Parathyroid adenoma (tissue), 2 donors: ENCODE data around the gene CATSPER4.

Experiments
- H2AFZ ChIP-seq: fragments of 300-600 bp; sonication (generic); one replicate; pipeline ENCODE4 v1.7.0; 2017; ENCODE audit warnings: antibody characterized with exemption, mild to moderate bottlenecking
- H3K27ac ChIP-seq: fragments of 300-600 bp; sonication (generic); one replicate; pipeline ENCODE4 v1.7.0; 2017
- H3K27me3 ChIP-seq: fragments of 300-600 bp; sonication (generic); one replicate; pipeline ENCODE4 v1.7.0; 2017; ENCODE audit warnings: low read length; ENCODE audit not compliant: control insufficient read depth, insufficient read depth
- H3K36me3 ChIP-seq: fragments of 300-600 bp; sonication (generic); one replicate; pipeline ENCODE4 v1.7.0; 2017; ENCODE audit warnings: low read length; ENCODE audit not compliant: control insufficient read depth, insufficient read depth
- H3K4me1 ChIP-seq: fragments of 300-600 bp; sonication (generic); one replicate; pipeline ENCODE4 v1.7.0; 2017; ENCODE audit warnings: control low read depth
- H3K4me2 ChIP-seq: fragments of 300-600 bp; sonication (generic); one replicate; pipeline ENCODE4 v1.7.0; 2017; ENCODE audit warnings: low read length
- H3K4me3 ChIP-seq: fragments of 300-600 bp; sonication (generic); one replicate; pipeline ENCODE4 v1.7.0; 2017; ENCODE audit warnings: low read depth, low read length
- H3K79me2 ChIP-seq: fragments of 300-600 bp; sonication (generic); one replicate; pipeline ENCODE4 v1.7.0; 2017; ENCODE audit warnings: control low read depth
- H3K9ac ChIP-seq: fragments of 300-600 bp; sonication (generic); one replicate; pipeline ENCODE4 v1.7.0; 2017; ENCODE audit warnings: mild to moderate bottlenecking
- H3K9me3 ChIP-seq: fragments of 300-600 bp; sonication (generic); one replicate; pipeline ENCODE4 v1.7.0; 2017; ENCODE audit warnings: low read length; ENCODE audit not compliant: control insufficient read depth
- CTCF ChIP-seq: fragments of 300-600 bp; sonication (generic); IDR thresholded peaks from one replicate; pipeline ENCODE4 v1.7.0; 2017; ENCODE audit warnings: antibody characterized with exemption, mild to moderate bottlenecking
- donor health status: primary hyperparathyroidism.

CATSPER4 gene

DNA sequence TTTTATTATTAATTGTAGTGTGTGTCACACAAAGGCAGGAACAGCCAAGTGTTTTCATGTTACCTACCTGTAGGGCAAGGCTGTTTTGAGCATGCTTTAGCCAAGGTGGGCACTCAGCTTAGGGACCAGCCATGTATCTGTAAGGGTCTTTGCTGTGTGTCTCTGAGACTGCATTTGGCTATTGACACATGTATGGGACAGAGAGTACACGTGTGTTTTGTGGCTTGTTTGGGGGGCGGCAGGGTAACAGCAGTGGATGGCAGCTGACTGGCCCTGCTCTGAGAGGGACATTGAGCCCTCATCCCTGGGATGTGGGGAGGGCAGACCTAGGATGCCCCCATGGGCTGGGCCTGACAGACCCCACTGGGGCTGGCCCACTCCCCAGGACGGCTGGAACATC lies 6.9 kb downstream of the CATSPER4 start:
- Histone ChIP-seq H3K9ac (no peak overlapping the region), H3K36me3 (no peaks in the 10 kb centered on the region), H2AFZ (no peak overlapping the region), H3K27ac (no peak overlapping the region), H3K79me2 (no peaks in the 10 kb centered on the region), H3K27me3 (no peaks in the 10 kb centered on the region), H3K4me3 (no peak overlapping the region), H3K4me2 (no peak overlapping the region), H3K4me1 (peaks cover 3% of the 10 kb centered on the region), H3K9me3 (no peaks in the 10 kb centered on the region)
- TF ChIP-seq CTCF: no peak

DNA sequence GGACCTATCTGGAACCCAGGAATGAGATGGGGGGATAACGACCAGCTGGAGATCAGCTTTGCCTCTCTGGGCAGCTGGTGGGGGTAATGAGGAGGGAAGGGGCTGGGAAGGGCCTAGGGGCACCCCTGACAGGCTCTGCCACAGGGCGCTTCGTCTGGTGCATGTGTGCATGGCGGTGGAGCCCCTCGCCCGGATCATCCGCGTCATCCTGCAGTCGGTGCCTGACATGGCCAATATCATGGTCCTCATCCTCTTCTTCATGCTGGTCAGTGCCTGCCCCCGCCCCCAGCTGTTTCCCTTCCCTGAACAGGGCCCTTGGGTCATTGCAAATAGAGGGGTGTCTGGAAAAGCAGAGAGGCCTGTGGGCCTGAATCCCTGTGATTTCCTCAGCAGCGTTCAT lies 7.4 kb downstream of the CATSPER4 start:
- Histone ChIP-seq H3K4me1 (peaks cover 3% of the 10 kb centered on the region), H3K4me2 (no peak overlapping the region), H2AFZ (no peak overlapping the region), H3K9ac (no peak overlapping the region), H3K36me3 (no peaks in the 10 kb centered on the region), H3K27me3 (no peaks in the 10 kb centered on the region), H3K79me2 (no peaks in the 10 kb centered on the region), H3K27ac (no peak overlapping the region), H3K9me3 (no peaks in the 10 kb centered on the region), H3K4me3 (no peak overlapping the region)
- TF ChIP-seq CTCF: no peak

GRCh38 chr1:26200413-26200812 lies 10.0 kb downstream of the CATSPER4 start:
- Histone ChIP-seq H3K9ac (no peak overlapping the region), H3K4me2 (no peak overlapping the region), H3K9me3 (no peaks in the 10 kb centered on the region), H2AFZ (no peak overlapping the region), H3K27ac (no peak overlapping the region), H3K27me3 (no peaks in the 10 kb centered on the region), H3K79me2 (no peaks in the 10 kb centered on the region), H3K36me3 (no peaks in the 10 kb centered on the region), H3K4me1 (peaks cover 3% of the 10 kb centered on the region), H3K4me3 (no peak overlapping the region)
- no peak for TF ChIP-seq CTCF

DNA sequence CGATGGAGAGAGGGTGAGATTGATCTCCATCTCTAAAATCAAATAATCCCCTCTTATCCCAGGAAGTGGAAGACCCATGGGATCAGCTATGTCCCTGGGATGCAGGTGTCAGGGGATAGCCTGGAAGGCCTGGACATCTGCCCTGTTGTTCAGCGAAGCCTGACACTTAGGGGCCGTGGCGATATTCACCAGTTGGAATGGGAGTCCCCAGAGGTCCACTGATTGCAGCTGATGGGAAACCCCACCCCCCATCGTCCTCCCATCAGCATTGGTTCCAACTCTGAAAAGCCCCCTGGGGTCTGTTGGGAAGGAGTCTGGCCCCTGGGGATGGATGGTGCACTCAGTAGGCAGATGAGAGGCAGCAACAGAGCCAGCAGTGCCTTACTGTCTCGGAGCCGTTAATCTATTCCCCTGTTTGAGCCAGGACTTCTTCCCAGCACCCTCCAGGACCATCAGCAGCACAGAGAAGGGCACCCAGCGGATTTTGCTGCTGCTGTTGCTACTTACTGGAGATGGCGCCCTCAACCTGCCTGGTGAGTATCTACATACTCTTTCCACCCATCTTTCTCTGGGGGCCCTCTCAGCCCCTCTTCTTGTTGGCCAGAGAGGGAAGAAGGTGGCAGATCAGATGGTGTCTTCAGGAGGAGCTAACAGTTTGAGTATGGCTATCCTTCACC lies 13.4 kb downstream of the CATSPER4 start:
- H3K36me3 ChIP-seq: no peaks in the 10 kb centered on the region
- H3K27me3 ChIP-seq: no peaks in the 10 kb centered on the region
- no peaks in the 10 kb centered on the region for H3K79me2 ChIP-seq
- TF ChIP-seq CTCF: no peak
- H3K4me2 ChIP-seq: no peak overlapping the region
- H2AFZ ChIP-seq: no peak overlapping the region
- no peak overlapping the region for H3K4me3 ChIP-seq
- peaks cover 3% of the 10 kb centered on the region for H3K4me1 ChIP-seq
- no peak overlapping the region for H3K9ac ChIP-seq
- H3K9me3 ChIP-seq: no peaks in the 10 kb centered on the region
- H3K27ac ChIP-seq: no peak overlapping the region

GRCh38 chr1:26210147-26210870 lies 19.9 kb downstream of the CATSPER4 start:
- Histone ChIP-seq H3K4me1 (no peaks in the 10 kb centered on the region), H2AFZ (no peak overlapping the region), H3K27me3 (no peaks in the 10 kb centered on the region), H3K4me3 (no peak overlapping the region), H3K9ac (no peak overlapping the region), H3K36me3 (no peaks in the 10 kb centered on the region), H3K79me2 (no peaks in the 10 kb centered on the region), H3K9me3 (no peaks in the 10 kb centered on the region), H3K27ac (no peak overlapping the region), H3K4me2 (no peak overlapping the region)
- TF ChIP-seq CTCF: no peak
